OCI-LY7 (cell line): ENCODE results near the gene LPIN1. TPM values are rescaled to one million over a fixed set of nuclear protein-coding genes. Genes with fewer than 3 reads are reported as not detected.

Experiments used
- BruUV-seq: library from RNA; stranded (reverse); fragments of 400-500 nt; replicated peaks from 2 replicates; lab custom pipeline; 2021; lab: Mats Ljungman, UMichigan
- CTCF ChIA-PET: fragments of 300-600 bp; sonication (Branson Sonifier 250); formaldehyde crosslinking; loops from one replicate; lab custom pipeline; 2022; ENCODE audit warnings: antibody characterized with exemption; ENCODE audit not compliant: unreplicated experiment; lab: Charles Lee
- POLR2A ChIA-PET: fragments of 300-600 bp; sonication (Branson Sonifier 250); formaldehyde crosslinking; loops from one replicate; lab custom pipeline; 2022; ENCODE audit warnings: antibody characterized with exemption; lab: Charles Lee
- DNase-seq: peaks from one replicate; pipeline ENCODE4 v3.0.0-alpha.2; 2015; ENCODE audit warnings: low spot score
- H2AFZ ChIP-seq: fragments of 200-600 bp; sonication (generic), shearing (Covaris generic); 2 replicates; pipeline ENCODE4 v1.6.1; 2014; ENCODE audit warnings: mild to moderate bottlenecking, antibody characterized with exemption, low read length, moderate library complexity
- H3K27ac ChIP-seq: fragments of 200-600 bp; sonication (generic); 2 replicates; pipeline ENCODE4 v1.5.1; 2014; ENCODE audit warnings: mixed run types, low read depth, mild to moderate bottlenecking, moderate library complexity, low read length, inconsistent platforms; ENCODE audit not compliant: poor library complexity, severe bottlenecking
- H3K36me3 ChIP-seq: fragments of 200-600 bp; sonication (generic); 2 replicates; pipeline ENCODE4 v1.6.1; 2014; ENCODE audit warnings: mild to moderate bottlenecking, antibody characterized with exemption, low read length, moderate library complexity, mixed read lengths; ENCODE audit not compliant: insufficient read depth
- H3K4me1 ChIP-seq: fragments of 200-600 bp; sonication (generic); 2 replicates; pipeline ENCODE4 v1.5.1; 2014; ENCODE audit warnings: mild to moderate bottlenecking, low read length; ENCODE audit not compliant: insufficient read depth, poor library complexity, severe bottlenecking
- H3K4me2 ChIP-seq: fragments of 200-600 bp; sonication (generic); 2 replicates; pipeline ENCODE4 v1.6.1; 2014; ENCODE audit warnings: mild to moderate bottlenecking, low read length
- H3K4me3 ChIP-seq: fragments of 200-600 bp; sonication (generic); 2 replicates; pipeline ENCODE4 v1.5.1; 2014; ENCODE audit warnings: mild to moderate bottlenecking, low read depth, low read length; ENCODE audit not compliant: poor library complexity, severe bottlenecking
- H3K79me2 ChIP-seq: fragments of 200-600 bp; sonication (generic); 2 replicates; pipeline ENCODE4 v1.6.1; 2016; ENCODE audit warnings: low read depth, mild to moderate bottlenecking, low read length, moderate library complexity, mixed read lengths; ENCODE audit not compliant: insufficient read depth
- H3K9me2 ChIP-seq: fragments of 200-600 bp; sonication (generic); 2 replicates; pipeline ENCODE4 v1.6.1; 2016; ENCODE audit warnings: mild to moderate bottlenecking, low read length, mixed read lengths; ENCODE audit not compliant: insufficient read depth
- H3K9me3 ChIP-seq: fragments of 200-600 bp; sonication (generic); 2 replicates; pipeline ENCODE4 v1.6.1; 2014; ENCODE audit warnings: mild to moderate bottlenecking, mixed run types, low read length, mixed read lengths
- H4K20me1 ChIP-seq: fragments of 200-600 bp; sonication (generic); 2 replicates; pipeline ENCODE4 v1.6.1; 2014; ENCODE audit warnings: mild to moderate bottlenecking, antibody characterized with exemption, low read length, moderate library complexity, mixed read lengths; ENCODE audit not compliant: insufficient read depth
- EZH2phosphoT487 ChIP-seq: fragments of 200-600 bp; sonication (generic); IDR thresholded peaks from 2 replicates; pipeline ENCODE4 v1.6.1; 2018; ENCODE audit warnings: low read depth, borderline replicate concordance, mild to moderate bottlenecking, mixed run types, antibody characterized with exemption, low read length, moderate library complexity, mixed read lengths
- intact Hi-C: fragments of 100-400 bp; cut with micrococcal nuclease; formaldehyde crosslinking; loops from one replicate; pipeline ENCODE4 v1.10.0; 2022; ENCODE audit not compliant: unreplicated experiment
- total RNA-seq, 2 experiments: library from RNA; depleted of rRNA in 1 of 2; stranded (reverse); fragments of >200 nt in 1 of 2; shearing (Covaris generic) in 1 of 2; gene quantifications; 2 replicates each; pipeline ENCODE4 v1.2.3, GENCODE V29; 2014 to 2022
- TF ChIP-seq, protein P1 (sequence below): fragments of 200-600 bp; sonication (generic); conservative IDR thresholded peaks from 2 replicates; pipeline ENCODE4 v1.5.1; 2014; ENCODE audit warnings: mild to moderate bottlenecking, antibody characterized with exemption, low read length, moderate library complexity, mixed read lengths

LPIN1 gene
- total RNA-seq, 2 experiments from 2014 or later, result 56.9 to 70.2 TPM

DNA sequence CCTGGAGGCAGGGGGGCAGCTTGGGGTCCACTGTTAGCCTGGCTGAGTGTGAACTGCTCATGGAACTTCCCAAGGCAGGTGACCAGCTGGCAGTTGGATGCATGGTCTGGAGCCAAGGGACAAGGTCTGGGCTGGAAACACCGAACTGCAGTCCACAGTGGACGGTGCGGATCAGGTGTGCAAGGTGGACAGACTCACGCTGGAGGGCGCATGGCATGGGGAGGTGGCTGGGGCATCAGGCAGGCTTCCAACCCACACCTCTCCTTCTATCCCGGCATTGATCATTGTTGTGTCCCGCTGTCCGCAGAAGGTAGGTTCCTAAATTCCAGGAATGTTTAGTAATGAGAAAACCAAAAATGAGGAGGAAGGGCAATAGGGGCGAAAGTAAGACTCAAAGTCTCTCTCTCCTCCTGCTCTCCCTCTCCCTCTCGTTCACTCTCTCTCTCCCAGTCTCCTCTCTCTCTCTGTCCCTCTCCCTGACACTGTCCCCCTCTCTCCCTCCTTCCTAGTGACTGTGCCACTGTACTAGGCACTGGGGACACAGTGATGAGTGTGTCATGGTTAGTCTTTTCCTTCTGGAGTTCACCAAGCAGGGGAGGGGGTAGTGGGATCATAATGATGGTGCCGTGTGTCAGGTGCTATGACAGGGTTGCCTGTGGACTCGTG is 30.3 kb upstream of the LPIN1 start:
- Histone ChIP-seq H4K20me1 (no peaks in the 10 kb centered on the region), H3K9me3 (no peaks in the 10 kb centered on the region), H3K4me3 (no peak overlapping the region), H2AFZ (no peak overlapping the region), H3K36me3 (no peaks in the 10 kb centered on the region), H3K27ac (no peak overlapping the region), H3K79me2 (no peaks in the 10 kb centered on the region), H3K4me2 (no peak overlapping the region), H3K4me1 (peaks cover 15% of the 10 kb centered on the region), H3K9me2 (no peaks in the 10 kb centered on the region)
- BruUV-seq, result no TSS peak
- DNase-seq, result no peak
- CTCF ChIA-PET, result no interaction called here
- no peak for TF ChIP-seq EZH2phosphoT487
- TF ChIP-seq, protein P1, sequence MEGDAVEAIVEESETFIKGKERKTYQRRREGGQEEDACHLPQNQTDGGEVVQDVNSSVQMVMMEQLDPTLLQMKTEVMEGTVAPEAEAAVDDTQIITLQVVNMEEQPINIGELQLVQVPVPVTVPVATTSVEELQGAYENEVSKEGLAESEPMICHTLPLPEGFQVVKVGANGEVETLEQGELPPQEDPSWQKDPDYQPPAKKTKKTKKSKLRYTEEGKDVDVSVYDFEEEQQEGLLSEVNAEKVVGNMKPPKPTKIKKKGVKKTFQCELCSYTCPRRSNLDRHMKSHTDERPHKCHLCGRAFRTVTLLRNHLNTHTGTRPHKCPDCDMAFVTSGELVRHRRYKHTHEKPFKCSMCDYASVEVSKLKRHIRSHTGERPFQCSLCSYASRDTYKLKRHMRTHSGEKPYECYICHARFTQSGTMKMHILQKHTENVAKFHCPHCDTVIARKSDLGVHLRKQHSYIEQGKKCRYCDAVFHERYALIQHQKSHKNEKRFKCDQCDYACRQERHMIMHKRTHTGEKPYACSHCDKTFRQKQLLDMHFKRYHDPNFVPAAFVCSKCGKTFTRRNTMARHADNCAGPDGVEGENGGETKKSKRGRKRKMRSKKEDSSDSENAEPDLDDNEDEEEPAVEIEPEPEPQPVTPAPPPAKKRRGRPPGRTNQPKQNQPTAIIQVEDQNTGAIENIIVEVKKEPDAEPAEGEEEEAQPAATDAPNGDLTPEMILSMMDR, result no peak
- intact Hi-C loops, result no loop called here
- POLR2A ChIA-PET, result no interaction called here

DNA sequence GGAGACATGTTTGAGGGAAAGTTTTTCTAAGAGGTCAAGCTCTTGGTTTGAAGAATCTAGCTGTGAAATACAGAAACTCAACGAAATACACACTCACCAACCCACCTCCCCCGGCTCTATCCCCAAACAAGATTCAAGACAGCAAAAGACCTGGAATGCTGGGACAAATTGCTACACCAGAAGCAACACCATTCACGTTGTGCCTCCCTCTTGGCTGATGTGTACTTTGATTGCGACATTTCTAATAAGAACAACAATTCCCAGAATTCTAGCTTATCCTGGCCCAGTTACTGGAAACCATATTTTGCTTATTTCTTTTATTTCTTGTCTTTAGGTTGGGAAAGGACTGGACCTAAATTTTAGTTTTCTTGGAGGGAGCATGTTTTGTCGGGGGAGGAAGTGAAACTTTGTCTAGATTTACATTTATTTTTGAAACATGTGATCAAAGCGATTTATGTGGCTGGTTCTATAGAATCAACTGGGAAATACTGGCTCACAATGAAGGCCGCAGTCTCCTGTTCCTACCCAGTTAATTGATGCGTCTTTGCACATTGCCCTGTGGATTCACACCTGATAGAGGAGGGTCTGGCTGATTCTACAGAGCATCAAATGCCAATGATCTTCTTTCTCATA is 29.6 kb upstream of the LPIN1 start:
- Histone ChIP-seq H3K27ac (no peak overlapping the region), H3K36me3 (no peaks in the 10 kb centered on the region), H3K9me2 (no peaks in the 10 kb centered on the region), H3K79me2 (no peaks in the 10 kb centered on the region), H4K20me1 (no peaks in the 10 kb centered on the region), H3K4me2 (no peak overlapping the region), H3K4me3 (no peak overlapping the region), H3K4me1 (peaks cover 15% of the 10 kb centered on the region), H3K9me3 (no peaks in the 10 kb centered on the region), H2AFZ (no peak overlapping the region)
- ChIA-PET CTCF (no interaction called here), POLR2A (no interaction called here)
- intact Hi-C loops, result no loop called here
- TF ChIP-seq, protein P1, result no peak
- TF ChIP-seq EZH2phosphoT487, result no peak
- no TSS peak for BruUV-seq
- DNase-seq, result peak; percentile 22

DNA sequence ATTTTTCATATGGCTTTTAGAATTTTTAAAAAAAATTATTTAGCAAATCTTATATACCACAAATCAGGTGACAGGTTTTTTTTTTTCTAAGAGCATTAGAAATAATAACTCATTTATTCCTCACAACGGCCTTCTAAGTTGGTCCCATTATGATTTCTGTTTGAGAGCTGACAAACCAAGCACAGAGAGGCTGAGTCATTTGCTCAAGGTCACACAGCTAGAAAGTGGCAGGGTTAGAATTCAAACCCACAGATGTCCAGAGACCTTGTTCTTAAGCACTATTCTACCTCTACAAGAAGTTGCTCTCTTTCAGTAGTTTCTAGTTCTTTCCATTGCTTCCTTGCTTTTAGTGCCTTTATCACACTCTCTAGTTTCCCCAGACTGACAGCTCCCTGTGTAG is 28.8 kb upstream of the LPIN1 start:
- BruUV-seq, result no TSS peak
- Histone ChIP-seq H3K79me2 (no peaks in the 10 kb centered on the region), H3K27ac (no peak overlapping the region), H3K4me3 (no peak overlapping the region), H3K9me2 (no peaks in the 10 kb centered on the region), H3K36me3 (no peaks in the 10 kb centered on the region), H4K20me1 (no peaks in the 10 kb centered on the region), H3K9me3 (no peaks in the 10 kb centered on the region), H3K4me2 (no peak overlapping the region), H3K4me1 (peaks cover 15% of the 10 kb centered on the region), H2AFZ (no peak overlapping the region)
- CTCF ChIA-PET, result no interaction called here
- no peak for DNase-seq
- POLR2A ChIA-PET, result interaction anchor here (1.0 kb wide), 1 partner anchor 39 kb away, joined by 3 read pairs; no protein-coding TSS in a partner anchor
- intact Hi-C loops, result no loop called here
- TF ChIP-seq EZH2phosphoT487, result no peak
- TF ChIP-seq, protein P1, result no peak
